ENCODE data around the gene SLC33A1. TPM values are rescaled to one million over a fixed set of nuclear protein-coding genes. Genes with fewer than 3 reads are reported as not detected.

Gene SLC33A1
- total and polyA plus RNA-seq, 2 of the 13 experiments (the other 11 are each of a cell fraction or from before 2014, with no cell fraction given), result 20.0 to 32.1 TPM

DNA sequence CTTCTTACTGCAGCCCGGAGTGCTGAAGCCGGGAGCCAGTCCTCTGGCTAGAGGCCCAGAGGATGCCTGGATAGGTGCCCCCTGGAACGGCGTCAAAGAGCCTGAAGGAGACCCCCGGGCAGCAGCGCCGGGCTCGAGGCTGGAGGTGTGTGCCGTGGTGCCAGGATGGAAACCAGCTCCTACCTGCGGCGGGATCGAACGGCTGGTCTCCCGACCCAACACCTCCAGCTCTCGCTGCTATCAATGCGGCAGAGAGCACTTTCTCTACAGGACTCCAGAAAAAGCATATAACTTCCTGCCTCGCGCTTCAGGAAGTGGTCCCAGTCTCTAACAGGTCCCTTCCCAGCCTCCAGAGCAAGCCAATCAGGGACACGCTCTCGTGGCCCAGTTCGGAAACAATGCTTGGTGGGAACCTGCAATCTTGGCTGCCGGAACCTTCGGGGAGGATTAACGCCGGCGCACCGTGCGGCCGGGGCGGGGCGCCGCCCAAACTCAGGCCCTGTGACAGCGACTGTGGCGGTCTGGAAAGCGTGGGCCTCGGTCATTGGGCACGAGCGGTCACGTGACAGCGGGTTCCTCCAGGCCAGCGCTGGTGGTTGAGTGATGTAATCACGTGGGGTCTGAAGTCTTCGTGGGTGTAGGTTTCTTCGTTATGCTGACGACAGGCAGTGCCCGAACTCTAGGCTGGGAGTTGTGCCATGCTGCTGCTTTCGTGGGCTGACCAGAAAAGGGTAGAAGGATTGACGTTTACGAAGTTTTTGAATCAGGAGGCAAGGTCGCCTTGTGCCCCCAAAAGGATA lies at the start of gene SLC33A1 (continued):
- TF ChIP-seq, protein P1, sequence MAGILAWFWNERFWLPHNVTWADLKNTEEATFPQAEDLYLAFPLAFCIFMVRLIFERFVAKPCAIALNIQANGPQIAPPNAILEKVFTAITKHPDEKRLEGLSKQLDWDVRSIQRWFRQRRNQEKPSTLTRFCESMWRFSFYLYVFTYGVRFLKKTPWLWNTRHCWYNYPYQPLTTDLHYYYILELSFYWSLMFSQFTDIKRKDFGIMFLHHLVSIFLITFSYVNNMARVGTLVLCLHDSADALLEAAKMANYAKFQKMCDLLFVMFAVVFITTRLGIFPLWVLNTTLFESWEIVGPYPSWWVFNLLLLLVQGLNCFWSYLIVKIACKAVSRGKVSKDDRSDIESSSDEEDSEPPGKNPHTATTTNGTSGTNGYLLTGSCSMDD (CRISPR knock-in tag; IDR thresholded peaks at IDR 0.05), result peak; percentile 28; the same call in 1 of the 2 replicates
- TF ChIP-seq CBX5 (CRISPR knock-in tag; IDR thresholded peaks at IDR 0.05; ENCODE audit: borderline replicate concordance) (peak; percentile 96; the same call in 1 of the 2 replicates), SNRNP70 (IDR thresholded peaks at IDR 0.05; ENCODE audit: low read depth, low read length) (no peak), NR2F1 (CRISPR knock-in tag; IDR thresholded peaks at IDR 0.05) (peak in 1 of 2 experiments; percentile 47; a peak in 1 of 4 replicates), ZNF878 (CRISPR knock-in tag; IDR thresholded peaks at IDR 0.05) (peak; percentile 85; the same call in 1 of the 2 replicates), POLR2AphosphoS5 (IDR thresholded peaks at IDR 0.05; ENCODE audit: low read depth, low read length) (peak; percentile 86), ZNF143 (CRISPR knock-in tag; IDR thresholded peaks at IDR 0.05) (peak; percentile 50; the same call in 1 of the 2 replicates), KLF13 (CRISPR knock-in tag; IDR thresholded peaks at IDR 0.05) (no peak), ADNP (CRISPR knock-in tag; IDR thresholded peaks at IDR 0.05) (no peak), ZNF17 (CRISPR knock-in tag; IDR thresholded peaks at IDR 0.05) (no peak), ZNF672 (CRISPR knock-in tag; IDR thresholded peaks at IDR 0.05) (no peak), ZBTB7A (CRISPR knock-in tag; IDR thresholded peaks at IDR 0.05) (peak; percentile 29; the same call in 1 of the 2 replicates), JDP2 (CRISPR knock-in tag; IDR thresholded peaks at IDR 0.05; ENCODE audit: borderline replicate concordance) (no peak), ZNF572 (CRISPR knock-in tag; IDR thresholded peaks at IDR 0.05) (0 out of 2 replicates have a peak, but pooled peaks have one; percentile 60), SRY (CRISPR knock-in tag; IDR thresholded peaks at IDR 0.05) (peak; percentile 21; the same call in 1 of the 2 replicates), KLF9 (CRISPR knock-in tag; IDR thresholded peaks at IDR 0.05; ENCODE audit: low read depth) (peak; percentile 60; the same call in 1 of the 2 replicates), ZFYVE20 (CRISPR knock-in tag; IDR thresholded peaks at IDR 0.05; ENCODE audit: borderline replicate concordance, low read depth) (no peak), REXO4 (CRISPR knock-in tag; IDR thresholded peaks at IDR 0.05; ENCODE audit: borderline replicate concordance) (peak; percentile 75; the same call in 1 of the 2 replicates), FOXM1 (CRISPR knock-in tag; IDR thresholded peaks at IDR 0.05) (no peak), GATA4 (IDR thresholded peaks at IDR 0.05; ENCODE audit: borderline replicate concordance, low read depth) (no peak; the same call in 1 of the 2 replicates), ZNF335 (CRISPR knock-in tag; IDR thresholded peaks at IDR 0.05) (peak; percentile 95), DR1 (CRISPR knock-in tag; IDR thresholded peaks at IDR 0.05) (peak; percentile 68)
- TF ChIP-seq, protein P2, sequence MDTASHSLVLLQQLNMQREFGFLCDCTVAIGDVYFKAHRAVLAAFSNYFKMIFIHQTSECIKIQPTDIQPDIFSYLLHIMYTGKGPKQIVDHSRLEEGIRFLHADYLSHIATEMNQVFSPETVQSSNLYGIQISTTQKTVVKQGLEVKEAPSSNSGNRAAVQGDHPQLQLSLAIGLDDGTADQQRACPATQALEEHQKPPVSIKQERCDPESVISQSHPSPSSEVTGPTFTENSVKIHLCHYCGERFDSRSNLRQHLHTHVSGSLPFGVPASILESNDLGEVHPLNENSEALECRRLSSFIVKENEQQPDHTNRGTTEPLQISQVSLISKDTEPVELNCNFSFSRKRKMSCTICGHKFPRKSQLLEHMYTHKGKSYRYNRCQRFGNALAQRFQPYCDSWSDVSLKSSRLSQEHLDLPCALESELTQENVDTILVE (CRISPR knock-in tag; IDR thresholded peaks at IDR 0.05), result peak; percentile 99
- TF ChIP-seq, protein P3, sequence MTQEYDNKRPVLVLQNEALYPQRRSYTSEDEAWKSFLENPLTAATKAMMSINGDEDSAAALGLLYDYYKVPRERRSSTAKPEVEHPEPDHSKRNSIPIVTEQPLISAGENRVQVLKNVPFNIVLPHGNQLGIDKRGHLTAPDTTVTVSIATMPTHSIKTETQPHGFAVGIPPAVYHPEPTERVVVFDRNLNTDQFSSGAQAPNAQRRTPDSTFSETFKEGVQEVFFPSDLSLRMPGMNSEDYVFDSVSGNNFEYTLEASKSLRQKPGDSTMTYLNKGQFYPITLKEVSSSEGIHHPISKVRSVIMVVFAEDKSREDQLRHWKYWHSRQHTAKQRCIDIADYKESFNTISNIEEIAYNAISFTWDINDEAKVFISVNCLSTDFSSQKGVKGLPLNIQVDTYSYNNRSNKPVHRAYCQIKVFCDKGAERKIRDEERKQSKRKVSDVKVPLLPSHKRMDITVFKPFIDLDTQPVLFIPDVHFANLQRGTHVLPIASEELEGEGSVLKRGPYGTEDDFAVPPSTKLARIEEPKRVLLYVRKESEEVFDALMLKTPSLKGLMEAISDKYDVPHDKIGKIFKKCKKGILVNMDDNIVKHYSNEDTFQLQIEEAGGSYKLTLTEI (CRISPR knock-in tag; conservative IDR thresholded peaks at IDR 0.05), result no peak
- TF ChIP-seq, protein P4, sequence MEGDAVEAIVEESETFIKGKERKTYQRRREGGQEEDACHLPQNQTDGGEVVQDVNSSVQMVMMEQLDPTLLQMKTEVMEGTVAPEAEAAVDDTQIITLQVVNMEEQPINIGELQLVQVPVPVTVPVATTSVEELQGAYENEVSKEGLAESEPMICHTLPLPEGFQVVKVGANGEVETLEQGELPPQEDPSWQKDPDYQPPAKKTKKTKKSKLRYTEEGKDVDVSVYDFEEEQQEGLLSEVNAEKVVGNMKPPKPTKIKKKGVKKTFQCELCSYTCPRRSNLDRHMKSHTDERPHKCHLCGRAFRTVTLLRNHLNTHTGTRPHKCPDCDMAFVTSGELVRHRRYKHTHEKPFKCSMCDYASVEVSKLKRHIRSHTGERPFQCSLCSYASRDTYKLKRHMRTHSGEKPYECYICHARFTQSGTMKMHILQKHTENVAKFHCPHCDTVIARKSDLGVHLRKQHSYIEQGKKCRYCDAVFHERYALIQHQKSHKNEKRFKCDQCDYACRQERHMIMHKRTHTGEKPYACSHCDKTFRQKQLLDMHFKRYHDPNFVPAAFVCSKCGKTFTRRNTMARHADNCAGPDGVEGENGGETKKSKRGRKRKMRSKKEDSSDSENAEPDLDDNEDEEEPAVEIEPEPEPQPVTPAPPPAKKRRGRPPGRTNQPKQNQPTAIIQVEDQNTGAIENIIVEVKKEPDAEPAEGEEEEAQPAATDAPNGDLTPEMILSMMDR (CRISPR knock-in tag; IDR thresholded peaks at IDR 0.05), result peak; percentile 22
